Endothelial cell of umbilical vein (primary cell): ENCODE measurements around the gene PDE7B. TPM values are rescaled to one million over a fixed set of nuclear protein-coding genes. Genes with fewer than 3 reads are reported as not detected.

ENCODE experiments used
- BruUV-seq: library from RNA; stranded (reverse); fragments of 400-500 nt; replicated peaks from 2 replicates; lab custom pipeline; 2021; lab: Mats Ljungman, UMichigan
- CTCF ChIA-PET: fragments of 300-600, 350-600 bp; sonication (Branson Sonifier 250); formaldehyde crosslinking; loops from one replicate; lab custom pipeline; 2021; ENCODE audit warnings: antibody characterized with exemption, inconsistent platforms; lab: Charles Lee
- POLR2A ChIA-PET: fragments of 300-600, 350-600 bp; sonication (Branson Sonifier 250); formaldehyde crosslinking; loops from one replicate; lab custom pipeline; 2021; ENCODE audit warnings: antibody characterized with exemption, inconsistent platforms; lab: Charles Lee
- DNase-seq: peaks from one replicate; pipeline ENCODE4 v3.0.0-alpha.2; 2011; ENCODE audit warnings: low read depth, low spot score
- FAIRE-seq: peaks from 2 replicates; lab custom pipeline; 2011; peaks lifted over from hg19 to GRCh38; lab: Jason Lieb, UNC
- H2AFZ ChIP-seq: 2 replicates; pipeline ENCODE4 v1.6.0; 2012; ENCODE audit warnings: low read depth, low read length, control low read depth, inconsistent platforms
- H3K27ac ChIP-seq: 2 replicates; pipeline ENCODE4 v1.5.1; 2011; ENCODE audit warnings: low read depth, mild to moderate bottlenecking, control low read depth, low read length, moderate library complexity; ENCODE audit not compliant: insufficient read depth
- H3K27me3 ChIP-seq, 2 experiments: 2 replicates each; pipeline versions ENCODE4 v1.6.0 to v1.6.1; 2011; ENCODE audit warnings: low read length in 2 of 2, mixed read lengths in 1 of 2; ENCODE audit not compliant: control insufficient read depth in 2 of 2, insufficient read depth in 2 of 2
- H3K36me3 ChIP-seq, 2 experiments: 2 replicates in 1 of 2; 3 replicates in 1 of 2; pipeline ENCODE4 v1.5.1; 2011; ENCODE audit warnings: low read length in 2 of 2, mild to moderate bottlenecking in 1 of 2, moderate library complexity in 1 of 2; ENCODE audit not compliant: control insufficient read depth in 2 of 2, insufficient read depth in 2 of 2; ENCODE audit errors: extremely low read depth in 1 of 2
- H3K4me1 ChIP-seq: 3 replicates; pipeline ENCODE4 v1.5.1; 2011; ENCODE audit warnings: mild to moderate bottlenecking, low read length; ENCODE audit not compliant: control insufficient read depth, insufficient read depth; ENCODE audit errors: extremely low read depth
- H3K4me2 ChIP-seq: 2 replicates; pipeline ENCODE4 v1.6.1; 2011; ENCODE audit warnings: low read length, control low read depth, mixed read lengths; ENCODE audit not compliant: insufficient read depth
- H3K4me3 ChIP-seq, 3 experiments: fragments of 200-600 bp in 1 of 3; sonication (generic), shearing (Covaris generic) in 1 of 3; replicated peaks in 1 of 3; 2 replicates each; pipeline ENCODE4 v1.5.1; 2011 to 2016; ENCODE audit warnings: control low read depth in 3 of 3, low read length in 3 of 3, mild to moderate bottlenecking in 2 of 3, inconsistent platforms in 1 of 3, low read depth in 1 of 3, moderate library complexity in 1 of 3; ENCODE audit not compliant: insufficient read depth in 1 of 3
- H3K79me2 ChIP-seq: 2 replicates; pipeline ENCODE4 v1.6.0; 2012; ENCODE audit warnings: low read length, inconsistent platforms; ENCODE audit not compliant: control insufficient read depth, insufficient read depth
- H3K9ac ChIP-seq: replicated peaks from 2 replicates; pipeline ENCODE3; 2011; ENCODE audit warnings: low read length, control low read depth; ENCODE audit not compliant: insufficient read depth; ENCODE audit errors: extremely low read depth
- H3K9me1 ChIP-seq: replicated peaks from 3 replicates; pipeline ENCODE4 v1.6.0; 2011; ENCODE audit warnings: mild to moderate bottlenecking, low read length; ENCODE audit not compliant: control insufficient read depth, insufficient read depth; ENCODE audit errors: extremely low read depth
- H3K9me3 ChIP-seq: replicated peaks from 2 replicates; pipeline ENCODE4 v1.5.1; 2012; ENCODE audit warnings: low read length, inconsistent platforms; ENCODE audit not compliant: control insufficient read depth, insufficient read depth
- H4K20me1 ChIP-seq: replicated peaks from 2 replicates; pipeline ENCODE3; 2011; ENCODE audit warnings: mild to moderate bottlenecking, low read length; ENCODE audit not compliant: control insufficient read depth, insufficient read depth; ENCODE audit errors: extremely low read depth
- CTCF ChIP-seq, 2 donors: IDR thresholded peaks; 1 replicate in 1 of 2; 2 replicates in 1 of 2; pipeline ENCODE4 v1.5.1; 2011; ENCODE audit warnings: low read length in 2 of 2, mild to moderate bottlenecking in 2 of 2, moderate library complexity in 2 of 2, control low read depth in 1 of 2, inconsistent platforms in 1 of 2, low read depth in 1 of 2; ENCODE audit not compliant: insufficient read depth in 1 of 2; ENCODE audit errors: extremely low read depth in 1 of 2
- EZH2 ChIP-seq: IDR thresholded peaks from 2 replicates; pipeline ENCODE4 v1.6.1; 2012; ENCODE audit warnings: borderline replicate concordance, low read depth, mild to moderate bottlenecking, moderate library complexity, low read length, inconsistent platforms; ENCODE audit not compliant: severe bottlenecking
- FOS ChIP-seq: IDR thresholded peaks from 2 replicates; pipeline ENCODE4 v1.6.1; 2011; ENCODE audit warnings: mild to moderate bottlenecking, low read length, moderate library complexity, borderline replicate concordance; ENCODE audit not compliant: insufficient read depth
- GATA2 ChIP-seq: IDR thresholded peaks from 2 replicates; pipeline ENCODE4 v1.7.0; 2011; ENCODE audit warnings: low read depth, mild to moderate bottlenecking, moderate library complexity, mixed read lengths, low read length; ENCODE audit not compliant: insufficient read length, insufficient read depth
- JUN ChIP-seq: IDR thresholded peaks from 2 replicates; pipeline ENCODE4 v1.6.1; 2011; ENCODE audit warnings: borderline replicate concordance, low read depth; ENCODE audit not compliant: insufficient read length, insufficient read depth
- MYC ChIP-seq: IDR thresholded peaks from one replicate; pipeline ENCODE4 v1.6.1; 2011; ENCODE audit warnings: mild to moderate bottlenecking, low read depth, low read length
- POLR2A ChIP-seq: IDR thresholded peaks from 2 replicates; pipeline ENCODE4 v1.6.1; 2012; ENCODE audit warnings: low read depth, mild to moderate bottlenecking, control low read depth, low read length
- POLR2AphosphoS5 ChIP-seq: IDR thresholded peaks from 2 replicates; pipeline ENCODE4 v1.6.1; 2012; ENCODE audit warnings: low read depth, mild to moderate bottlenecking, control low read depth, low read length, moderate library complexity; ENCODE audit not compliant: insufficient read depth
- dilution Hi-C: fragments of 300-500 bp; cut with MboI; formaldehyde crosslinking; loops from one replicate; pipeline ENCODE4 v1.15.0; 2019; ENCODE audit warnings: low sequenced_read_pairs; ENCODE audit not compliant: extremely low pct_ligation_motif_present
- intact Hi-C: fragments of 100-400 bp; cut with micrococcal nuclease; formaldehyde crosslinking; loops from one replicate; pipeline ENCODE4 v1.10.0; 2022
- polyA plus RNA-seq, 4 experiments: library from polyadenylated mRNA; depleted of rRNA in 3 of 4; stranded (reverse) in 3 of 4; unstranded in 1 of 4; fragments of >200 nt; gene quantifications; 2 replicates each; pipeline versions ENCODE4 v1.2.1 to v1.2.3, GENCODE V29; 2011 to 2012; ENCODE audit warnings: missing spikeins in 1 of 4
- total RNA-seq: library from RNA; stranded (reverse); gene quantifications from 2 replicates; pipeline ENCODE4 v1.2.3, GENCODE V29; 2021
- TF ChIP-seq, protein P1 (sequence below): IDR thresholded peaks from 2 replicates; pipeline ENCODE4 v1.6.1; 2011; ENCODE audit not compliant: insufficient read depth, insufficient read length

PDE7B gene
- total and polyA plus RNA-seq, 2 donors (not counting 3 experiments of a cell fraction or from before 2014, with no cell fraction given), result 20.6 to 25.1 TPM

GRCh38 chr6:136070815-136071214 lies 219.3 kb downstream of the PDE7B start:
- CTCF ChIA-PET, result interaction anchor here (1.5 kb wide), 1 partner anchor 33 kb away, joined by 6 read pairs; no protein-coding TSS in a partner anchor
- FAIRE-seq (no peak), DNase-seq (no peak)
- no peak overlapping the region for H3K27ac ChIP-seq
- BruUV-seq, result no TSS peak
- peaks cover 40% of the 10 kb centered on the region for H3K79me2 ChIP-seq
- H2AFZ ChIP-seq, result no peak overlapping the region
- H3K36me3 ChIP-seq, result peaks cover 0 to 7% of the 10 kb centered on the region in 2 experiments
- H3K4me1 ChIP-seq, result peaks cover 46% of the 10 kb centered on the region
- no peak for TF ChIP-seq CTCF (IDR thresholded peaks at IDR 0.05; ENCODE audit: extremely low read depth in 1 of 2, insufficient read depth in 1 of 2, low read depth in 1 of 2, low read length in 2 of 2)
- TF ChIP-seq MYC, result no peak
- TF ChIP-seq POLR2AphosphoS5, result no peak
- TF ChIP-seq FOS, result no peak
- no peak for TF ChIP-seq EZH2
- TF ChIP-seq, protein P1, sequence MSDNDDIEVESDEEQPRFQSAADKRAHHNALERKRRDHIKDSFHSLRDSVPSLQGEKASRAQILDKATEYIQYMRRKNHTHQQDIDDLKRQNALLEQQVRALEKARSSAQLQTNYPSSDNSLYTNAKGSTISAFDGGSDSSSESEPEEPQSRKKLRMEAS, result no peak
- TF ChIP-seq GATA2, result no peak
- no peak for TF ChIP-seq JUN
- TF ChIP-seq POLR2A, result no peak
- H3K27me3 ChIP-seq, result no peaks in the 10 kb centered on the region
- no peak overlapping the region for H3K4me2 ChIP-seq
- no peaks in the 10 kb centered on the region for H4K20me1 ChIP-seq
- no peak overlapping the region for H3K9ac ChIP-seq
- intact Hi-C loops, result no loop called here
- dilution Hi-C loops, result no loop called here
- H3K9me3 ChIP-seq, result no peaks in the 10 kb centered on the region
- POLR2A ChIA-PET, result no interaction called here
- no peak overlapping the region for H3K4me3 ChIP-seq
- H3K9me1 ChIP-seq, result no peaks in the 10 kb centered on the region
